Cardiac muscle cell (in vitro differentiated cells and primary cell): ENCODE data around the gene QRSL1. TPM values are rescaled to one million over a fixed set of nuclear protein-coding genes. Genes with fewer than 3 reads are reported as not detected.
"Not testable (repeated sequence)": the region's sequence is repeated elsewhere in the genome, so short reads cannot be mapped to it uniquely, and the experiment has no call there.

Experiments
- DNase-seq, 2 donors: peaks; one replicate each; pipeline versions ENCODE4 v3.0.0 to v3.0.0-alpha.2; 2010 to 2017; ENCODE audit warnings: low read depth in 1 of 2, low spot score in 1 of 2
- H3K27ac ChIP-seq: fragments of 200-600 bp; sonication (generic); 2 replicates; pipeline ENCODE4 v1.5.1; 2016
- H3K27me3 ChIP-seq: fragments of 200-600 bp; sonication (generic); 2 replicates; pipeline ENCODE4 v1.6.0; 2016; ENCODE audit warnings: control low read depth
- H3K36me3 ChIP-seq: fragments of 200-600 bp; sonication (generic); 2 replicates; pipeline ENCODE4 v1.5.1; 2016; ENCODE audit warnings: control low read depth
- H3K4me1 ChIP-seq: fragments of 200-600 bp; sonication (generic); 2 replicates; pipeline ENCODE4 v1.8.1; 2017; ENCODE audit warnings: low read depth, mild to moderate bottlenecking, mixed run types
- H3K4me3 ChIP-seq: fragments of 200-600 bp; sonication (generic); 2 replicates; pipeline ENCODE4 v1.5.1; 2016; ENCODE audit warnings: mild to moderate bottlenecking
- H3K9me3 ChIP-seq: fragments of 200-600 bp; sonication (generic); 2 replicates; pipeline ENCODE4 v1.5.1; 2017; ENCODE audit warnings: low read depth, mild to moderate bottlenecking, control low read depth
- polyA plus RNA-seq: library from polyadenylated mRNA; unstranded; fragments of >200 nt; fragmentation: Nextera tagmentation; extraction: Ambion mirVana; gene quantifications from 2 replicates; pipeline ENCODE4 v1.2.1, GENCODE V29; 2016
- total RNA-seq: library from RNA; depleted of rRNA; stranded (reverse); fragments of >200 nt; gene quantifications from 2 replicates; pipeline ENCODE4 v1.2.3, GENCODE V29; 2016
- TF ChIP-seq, protein P1 (sequence below): IDR thresholded peaks from 2 replicates; pipeline ENCODE4 v1.5.1; 2012; ENCODE audit warnings: low read depth, mild to moderate bottlenecking, low read length

The QRSL1 gene
- total and polyA plus RNA-seq, 2 experiments from 2014 or later = 12.6 to 13.6 TPM

DNA sequence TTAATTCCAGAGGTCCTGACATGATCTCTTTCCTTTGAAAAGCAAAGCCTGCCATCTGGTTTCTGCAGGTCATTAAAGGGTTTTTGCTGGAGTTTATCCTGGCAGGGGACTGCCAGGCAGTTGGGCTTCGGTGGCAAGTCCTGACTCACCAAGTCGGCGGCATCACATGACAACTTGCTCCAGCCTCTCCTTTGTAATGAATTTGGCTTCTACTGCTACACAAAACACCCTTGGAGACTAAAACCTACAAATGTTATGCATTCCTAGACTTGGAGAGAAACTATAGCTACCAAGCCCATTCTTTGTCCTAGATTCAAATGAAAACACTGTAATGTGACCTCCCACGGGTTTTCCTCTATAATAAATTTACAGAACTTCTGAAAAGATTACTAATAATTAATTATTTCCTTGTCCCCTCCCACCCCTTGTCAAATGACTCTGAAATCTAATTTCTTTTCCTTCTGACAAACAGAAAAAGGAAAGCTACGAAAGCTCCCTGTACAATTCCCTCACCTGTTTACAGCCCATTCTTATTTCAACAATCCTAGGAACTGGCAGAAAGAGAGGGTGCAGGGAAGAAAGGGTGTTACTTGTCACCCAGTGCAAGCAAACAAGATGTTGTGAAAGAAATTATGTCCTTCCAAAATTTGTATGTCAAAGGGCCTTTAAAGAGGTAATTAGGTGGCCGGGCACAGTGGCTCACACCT, 62.9 kb downstream of the QRSL1 start:
- DNase-seq = peak in 1 of 2 donors; percentile 7
- Histone ChIP-seq H3K27me3 (no peaks in the 10 kb centered on the region), H3K27ac (no peak overlapping the region), H3K4me3 (no peak overlapping the region), H3K4me1 (no peaks in the 10 kb centered on the region), H3K36me3 (no peaks in the 10 kb centered on the region), H3K9me3 (no peaks in the 10 kb centered on the region)
- TF ChIP-seq, protein P1, sequence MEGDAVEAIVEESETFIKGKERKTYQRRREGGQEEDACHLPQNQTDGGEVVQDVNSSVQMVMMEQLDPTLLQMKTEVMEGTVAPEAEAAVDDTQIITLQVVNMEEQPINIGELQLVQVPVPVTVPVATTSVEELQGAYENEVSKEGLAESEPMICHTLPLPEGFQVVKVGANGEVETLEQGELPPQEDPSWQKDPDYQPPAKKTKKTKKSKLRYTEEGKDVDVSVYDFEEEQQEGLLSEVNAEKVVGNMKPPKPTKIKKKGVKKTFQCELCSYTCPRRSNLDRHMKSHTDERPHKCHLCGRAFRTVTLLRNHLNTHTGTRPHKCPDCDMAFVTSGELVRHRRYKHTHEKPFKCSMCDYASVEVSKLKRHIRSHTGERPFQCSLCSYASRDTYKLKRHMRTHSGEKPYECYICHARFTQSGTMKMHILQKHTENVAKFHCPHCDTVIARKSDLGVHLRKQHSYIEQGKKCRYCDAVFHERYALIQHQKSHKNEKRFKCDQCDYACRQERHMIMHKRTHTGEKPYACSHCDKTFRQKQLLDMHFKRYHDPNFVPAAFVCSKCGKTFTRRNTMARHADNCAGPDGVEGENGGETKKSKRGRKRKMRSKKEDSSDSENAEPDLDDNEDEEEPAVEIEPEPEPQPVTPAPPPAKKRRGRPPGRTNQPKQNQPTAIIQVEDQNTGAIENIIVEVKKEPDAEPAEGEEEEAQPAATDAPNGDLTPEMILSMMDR = no peak

DNA sequence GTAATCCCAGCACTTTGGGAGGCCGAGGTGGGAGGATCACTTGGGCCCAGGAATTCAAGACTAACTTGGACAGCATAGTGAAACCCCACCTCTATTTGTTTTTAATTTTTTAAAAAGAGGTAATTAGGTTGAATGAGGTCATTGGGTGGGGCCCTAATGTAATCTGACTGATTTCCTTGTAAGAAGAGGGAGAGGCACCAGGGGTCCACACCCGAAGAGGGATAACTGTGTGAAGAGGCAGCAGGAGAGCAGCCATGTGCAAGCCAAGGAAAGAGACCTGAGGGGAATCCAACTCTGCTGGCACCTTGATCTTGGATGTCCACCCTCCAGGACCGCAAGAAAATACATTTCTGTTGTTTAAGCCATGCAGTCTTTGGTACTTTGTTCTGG, 63.4 kb downstream of the QRSL1 start:
- no peaks in the 10 kb centered on the region for H3K36me3 ChIP-seq
- no peak overlapping the region for H3K27ac ChIP-seq
- no peak for DNase-seq
- no peaks in the 10 kb centered on the region for H3K4me1 ChIP-seq
- no peaks in the 10 kb centered on the region for H3K9me3 ChIP-seq
- H3K27me3 ChIP-seq = no peaks in the 10 kb centered on the region
- TF ChIP-seq, protein P1 = no peak
- H3K4me3 ChIP-seq = no peak overlapping the region

DNA sequence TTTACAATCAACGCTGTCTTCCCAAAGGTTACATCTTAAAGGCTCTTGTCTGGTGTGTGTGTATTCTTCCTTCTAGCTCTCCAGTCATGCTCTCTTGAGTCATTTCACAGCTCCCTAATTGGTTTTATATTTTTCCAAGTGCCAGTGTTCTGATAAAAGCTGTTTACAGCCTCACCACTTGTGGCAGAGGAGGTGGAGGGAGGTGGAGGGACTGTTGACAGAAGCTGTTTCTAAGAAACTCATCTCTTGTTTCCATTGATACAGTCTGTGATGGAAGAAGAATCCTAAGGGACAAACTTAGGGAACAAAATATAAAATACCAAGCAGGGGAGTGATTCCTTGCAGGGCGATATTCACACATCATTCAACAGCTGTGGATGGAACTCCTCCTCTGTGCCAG, 64.0 kb downstream of the QRSL1 start:
- no peak overlapping the region for H3K27ac ChIP-seq
- no peak for DNase-seq
- H3K27me3 ChIP-seq = no peaks in the 10 kb centered on the region
- no peaks in the 10 kb centered on the region for H3K36me3 ChIP-seq
- no peaks in the 10 kb centered on the region for H3K4me1 ChIP-seq
- H3K9me3 ChIP-seq = no peaks in the 10 kb centered on the region
- no peak overlapping the region for H3K4me3 ChIP-seq
- TF ChIP-seq, protein P1 = no peak

DNA sequence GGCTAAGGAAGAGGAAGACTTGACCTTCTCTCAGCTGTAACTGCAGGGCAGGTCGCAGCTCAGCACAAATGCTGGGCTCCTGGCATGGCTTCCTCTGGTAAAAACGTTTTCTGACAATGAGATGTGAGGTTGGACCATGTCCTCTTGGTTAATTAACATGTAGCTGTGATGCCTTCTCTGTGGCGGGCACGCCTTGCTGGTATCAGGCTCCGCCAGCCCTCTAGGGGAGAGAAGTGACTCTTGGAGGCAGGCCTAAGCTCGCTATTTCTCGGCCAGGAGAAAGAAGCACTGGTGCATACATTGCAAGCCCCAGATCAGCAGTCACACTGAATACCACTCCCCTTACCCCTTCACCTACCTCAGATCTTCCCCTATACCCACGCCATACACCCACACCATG, 65.0 kb downstream of the QRSL1 start:
- H3K36me3 ChIP-seq = no peaks in the 10 kb centered on the region
- H3K9me3 ChIP-seq = no peaks in the 10 kb centered on the region
- no peak for DNase-seq
- no peak overlapping the region for H3K4me3 ChIP-seq
- H3K27ac ChIP-seq = no peak overlapping the region
- H3K27me3 ChIP-seq = no peaks in the 10 kb centered on the region
- TF ChIP-seq, protein P1 = no peak
- H3K4me1 ChIP-seq = no peaks in the 10 kb centered on the region

DNA sequence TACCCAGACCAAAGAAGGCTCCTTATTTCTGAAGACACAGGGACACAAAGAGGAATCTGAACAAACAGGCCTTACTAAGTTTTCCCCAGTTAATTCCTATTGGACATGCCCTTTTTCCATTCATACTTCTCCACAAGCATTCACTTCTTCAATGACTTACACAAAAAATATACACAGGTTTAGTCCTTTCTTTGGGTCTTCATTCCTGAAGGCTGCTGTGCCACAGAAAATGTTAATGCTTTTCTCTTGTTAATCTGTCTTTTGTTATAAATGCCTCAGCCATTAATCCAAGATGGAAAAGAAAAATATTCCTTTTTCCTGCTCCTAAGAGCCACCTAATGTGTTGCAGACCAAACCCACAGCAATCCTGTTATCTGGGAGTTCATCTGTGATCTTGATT, 71.2 kb downstream of the QRSL1 start:
- Histone ChIP-seq H3K9me3 (no peaks in the 10 kb centered on the region), H3K4me1 (no peaks in the 10 kb centered on the region), H3K27me3 (no peaks in the 10 kb centered on the region), H3K27ac (no peak overlapping the region), H3K4me3 (no peak overlapping the region), H3K36me3 (no peaks in the 10 kb centered on the region)
- DNase-seq = no peak
- TF ChIP-seq, protein P1 = no peak

DNA sequence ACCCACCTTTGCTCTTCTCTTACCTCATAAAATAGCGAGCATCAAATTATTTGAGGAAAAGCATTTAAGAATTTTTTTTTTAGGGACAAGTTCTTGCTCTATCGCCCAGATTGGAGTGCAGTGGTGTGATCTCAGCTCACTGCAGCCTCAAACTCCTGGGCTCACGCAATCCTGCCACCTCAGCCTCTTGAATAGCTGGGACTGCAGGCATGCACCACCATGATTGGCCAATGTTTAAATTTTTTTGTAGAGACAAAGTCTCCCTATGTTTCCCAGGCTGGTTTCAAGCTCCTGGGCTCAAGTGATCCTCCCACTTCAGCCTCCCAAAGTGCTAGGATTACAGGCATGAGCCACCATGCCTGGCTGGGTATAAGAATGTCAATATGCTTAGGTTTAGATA, 71.8 kb downstream of the QRSL1 start:
- H3K27me3 ChIP-seq, H3K27ac ChIP-seq, DNase-seq: not testable (repeated sequence)

More for the DNA sequence above, 71.8 kb downstream of the QRSL1 start:
- not testable (repeated sequence) for H3K36me3 ChIP-seq, H3K4me3 ChIP-seq, H3K4me1 ChIP-seq, H3K9me3 ChIP-seq
